ENCODE data around the gene CENPP. TPM values are rescaled to one million over a fixed set of nuclear protein-coding genes. Genes with fewer than 3 reads are reported as not detected.

The CENPP gene
- total RNA-seq, 1 experiment from 2014 or later: 7.2 TPM

GRCh38 chr9:92636627-92637026, 310.9 kb downstream of the CENPP start:
- no peaks in the 10 kb centered on the region for H3K4me1 Mint-ChIP-seq (ENCODE audit: low read depth, unreplicated experiment)
- no peak overlapping the region for H3K27ac Mint-ChIP-seq (ENCODE audit: unreplicated experiment)
- TF ChIP-seq CTCF (IDR thresholded peaks at IDR 0.05; ENCODE audit: unreplicated experiment): no peak
- CTCF ChIA-PET: no interaction called here
- DNase-seq: no peak
- intact Hi-C loops (cut with micrococcal nuclease; ENCODE audit: unreplicated experiment): loop anchor here (10.0 kb wide), 1 partner anchor 312 kb away; the partner anchor contains the start of genes CENPP and NOL8
- no peaks in the 10 kb centered on the region for H3K27me3 Mint-ChIP-seq (ENCODE audit: unreplicated experiment)
- peaks cover 19% of the 10 kb centered on the region for H3K36me3 Mint-ChIP-seq (ENCODE audit: insufficient read depth, unreplicated experiment)
- H3K9me3 Mint-ChIP-seq (ENCODE audit: low read depth, unreplicated experiment): no peaks in the 10 kb centered on the region
- no peak overlapping the region for H3K4me3 Mint-ChIP-seq (ENCODE audit: low read depth, unreplicated experiment)
- no TSS peak for BruUV-seq (replicated peaks)

- peaks cover 19% of the 10 kb centered on the region for H3K36me3 Mint-ChIP-seq (ENCODE audit: insufficient read depth, unreplicated experiment)
- TF ChIP-seq CTCF (IDR thresholded peaks at IDR 0.05; ENCODE audit: unreplicated experiment): no peak
- no peak for DNase-seq
- H3K9me3 Mint-ChIP-seq (ENCODE audit: low read depth, unreplicated experiment): no peaks in the 10 kb centered on the region
- H3K27me3 Mint-ChIP-seq (ENCODE audit: unreplicated experiment): no peaks in the 10 kb centered on the region
- intact Hi-C loops (cut with micrococcal nuclease; ENCODE audit: unreplicated experiment): loop anchor here (10.0 kb wide), 1 partner anchor 313 kb away; the partner anchor contains the start of genes CENPP and NOL8
- H3K4me3 Mint-ChIP-seq (ENCODE audit: low read depth, unreplicated experiment): no peak overlapping the region
- no peak overlapping the region for H3K27ac Mint-ChIP-seq (ENCODE audit: unreplicated experiment)
- CTCF ChIA-PET: no interaction called here
- H3K4me1 Mint-ChIP-seq (ENCODE audit: low read depth, unreplicated experiment): no peaks in the 10 kb centered on the region
- BruUV-seq (replicated peaks): no TSS peak
Measured at GRCh38 chr9:92637326-92637725, 311.6 kb downstream of the CENPP start.

GRCh38 chr9:92637886-92638620, 312.3 kb downstream of the CENPP start:
- intact Hi-C loops (cut with micrococcal nuclease; ENCODE audit: unreplicated experiment): loop anchor here (10.0 kb wide), 1 partner anchor 313 kb away; the partner anchor contains the start of genes CENPP and NOL8
- BruUV-seq (replicated peaks): no TSS peak
- Mint-ChIP-seq H3K27me3 (ENCODE audit: unreplicated experiment) (no peaks in the 10 kb centered on the region), H3K9me3 (ENCODE audit: low read depth, unreplicated experiment) (no peaks in the 10 kb centered on the region), H3K4me1 (ENCODE audit: low read depth, unreplicated experiment) (no peaks in the 10 kb centered on the region), H3K4me3 (ENCODE audit: low read depth, unreplicated experiment) (no peak overlapping the region), H3K27ac (ENCODE audit: unreplicated experiment) (no peak overlapping the region), H3K36me3 (ENCODE audit: insufficient read depth, unreplicated experiment) (peaks cover 19% of the 10 kb centered on the region)
- CTCF ChIA-PET: no interaction called here
- no peak for TF ChIP-seq CTCF (IDR thresholded peaks at IDR 0.05; ENCODE audit: unreplicated experiment)
- DNase-seq: no peak

- peaks cover 19% of the 10 kb centered on the region for H3K36me3 Mint-ChIP-seq (ENCODE audit: insufficient read depth, unreplicated experiment)
- CTCF ChIA-PET: no interaction called here
- no peak for DNase-seq
Measured at GRCh38 chr9:92638621-92639101, 312.9 kb downstream of the CENPP start.

More at GRCh38 chr9:92638621-92639101, 312.9 kb downstream of the CENPP start:
- TF ChIP-seq CTCF (IDR thresholded peaks at IDR 0.05; ENCODE audit: unreplicated experiment): no peak
- H3K4me1 Mint-ChIP-seq (ENCODE audit: low read depth, unreplicated experiment): no peaks in the 10 kb centered on the region
- no peaks in the 10 kb centered on the region for H3K27me3 Mint-ChIP-seq (ENCODE audit: unreplicated experiment)
- no TSS peak for BruUV-seq (replicated peaks)
- intact Hi-C loops (cut with micrococcal nuclease; ENCODE audit: unreplicated experiment): loop anchor here (10.0 kb wide), 1 partner anchor 314 kb away; the partner anchor contains the start of genes CENPP and NOL8
- no peak overlapping the region for H3K4me3 Mint-ChIP-seq (ENCODE audit: low read depth, unreplicated experiment)
- no peak overlapping the region for H3K27ac Mint-ChIP-seq (ENCODE audit: unreplicated experiment)
- H3K9me3 Mint-ChIP-seq (ENCODE audit: low read depth, unreplicated experiment): no peaks in the 10 kb centered on the region
